Pons (tissue), 1 donor: Measurements from ENCODE around the gene RAB6A.
A peak's percentile ranks its signal among the peaks of the same experiment; 100 is the strongest.
"Not testable (repeated sequence)": the region's sequence is repeated elsewhere in the genome, so short reads cannot be mapped to it uniquely, and the experiment has no call there.

ENCODE experiments used
- DNase-seq: peaks from one replicate; pipeline ENCODE4 v3.0.0-alpha.2; 2016; ENCODE audit warnings: low spot score

The RAB6A gene

DNA sequence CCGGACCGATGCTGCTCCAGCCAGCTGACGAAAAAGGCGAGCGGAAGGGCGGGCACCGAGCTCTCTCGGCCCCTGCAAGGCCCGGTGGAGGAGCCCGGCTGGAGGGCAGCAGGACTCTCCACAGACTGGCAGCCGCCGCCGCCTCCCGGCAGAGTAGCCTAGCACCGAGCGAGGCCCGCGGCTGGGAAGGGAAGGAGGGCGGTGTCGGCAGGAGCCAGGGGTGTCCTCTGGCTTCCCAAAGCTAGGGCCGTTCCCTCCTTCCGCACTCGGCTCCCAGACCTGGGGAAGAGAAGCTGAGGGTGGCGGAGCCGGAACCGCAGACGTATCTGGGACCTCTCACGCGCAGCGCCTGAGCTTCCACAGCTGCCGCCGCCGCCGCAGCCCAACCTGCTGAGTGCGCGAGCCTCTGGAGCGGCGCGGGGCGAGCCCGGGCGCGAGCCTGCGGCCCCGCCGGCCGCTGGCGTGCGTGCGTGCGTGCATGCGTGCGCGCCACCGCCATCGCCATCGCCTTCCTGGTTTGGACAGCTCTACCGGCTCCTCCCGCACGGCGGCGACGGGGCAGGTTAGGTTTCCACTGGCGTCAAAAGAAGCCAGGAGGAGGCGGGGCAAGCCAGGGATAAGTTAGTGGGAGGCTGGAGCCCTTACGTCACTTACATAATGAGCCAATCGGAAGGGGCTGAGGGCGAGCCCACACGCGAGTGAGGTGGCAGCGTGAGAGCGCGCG is at the start of gene RAB6A:
RAB6A (minus strand) TSS at position 396 of the 724 bp plus-strand sequence. CDS start 439 bp downstream, outside the sequence.
- DNase-seq = peak; percentile 100

DNA sequence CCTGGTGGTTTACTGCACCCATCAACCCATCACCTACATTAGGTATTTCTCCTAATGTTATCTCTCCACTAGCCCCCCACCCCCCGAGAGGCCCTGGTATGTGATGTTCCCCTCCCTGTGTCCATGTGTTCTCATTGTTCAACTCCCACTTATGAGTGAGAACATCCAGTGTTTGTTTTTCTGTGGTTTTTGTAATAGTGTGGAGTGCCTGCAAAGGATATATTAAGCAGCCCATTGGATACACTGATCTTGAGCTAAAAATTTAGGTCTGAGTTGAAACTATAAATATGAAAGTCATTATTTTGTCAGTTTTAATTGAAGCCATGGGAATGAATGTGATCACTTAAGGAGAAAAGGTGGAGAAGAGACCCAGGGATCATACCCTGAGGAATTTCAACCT is 49.8 kb upstream of the RAB6A start:
- DNase-seq = no peak

- no peak for DNase-seq
These were observed 47.2 kb upstream of the RAB6A start for GRCh38 chr11:73808052-73808451.

DNA sequence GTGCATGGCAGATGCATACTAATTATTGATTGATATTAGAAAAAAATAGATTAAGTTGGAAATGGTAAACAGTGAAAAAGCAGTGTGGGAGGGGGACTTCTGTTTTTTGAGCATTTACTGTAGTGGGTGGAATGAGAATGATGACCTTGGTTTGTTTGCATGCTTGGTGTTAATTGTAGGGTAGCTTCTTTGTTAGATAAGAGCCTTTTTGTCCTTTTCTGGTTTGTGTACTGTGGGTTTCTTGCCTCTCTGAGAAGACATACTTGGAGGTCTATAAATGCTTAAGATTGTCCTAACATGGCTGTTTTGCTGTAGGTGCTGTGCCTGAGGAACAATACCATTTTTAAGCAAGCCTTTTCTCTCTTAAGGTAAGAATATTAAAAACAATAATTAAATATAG is 43.8 kb upstream of the RAB6A start:
- no peak for DNase-seq

DNA sequence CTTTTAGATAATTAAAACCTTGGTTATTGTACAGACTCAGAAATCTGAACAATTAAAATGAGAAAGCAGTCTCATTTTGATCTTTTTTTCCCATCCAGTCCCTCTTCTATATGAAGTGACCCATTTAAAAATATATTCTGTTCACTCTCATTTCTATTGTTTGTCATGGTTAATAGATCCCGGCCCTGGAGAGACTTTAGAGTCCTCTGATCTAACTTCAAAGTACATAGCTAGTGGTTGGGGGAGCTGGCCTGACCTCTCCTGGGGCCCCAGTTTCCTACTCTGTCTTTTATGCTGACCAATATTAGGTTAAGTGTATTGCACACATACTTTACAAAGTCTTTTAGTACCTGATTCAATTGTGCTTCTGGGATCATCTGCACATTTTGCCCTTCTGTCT is 40.3 kb upstream of the RAB6A start:
- no peak for DNase-seq

GRCh38 chr11:73800276-73800806 is 39.5 kb upstream of the RAB6A start:
- no peak for DNase-seq

GRCh38 chr11:73797457-73797856 is 36.6 kb upstream of the RAB6A start:
- peak; percentile 51 for DNase-seq

DNA sequence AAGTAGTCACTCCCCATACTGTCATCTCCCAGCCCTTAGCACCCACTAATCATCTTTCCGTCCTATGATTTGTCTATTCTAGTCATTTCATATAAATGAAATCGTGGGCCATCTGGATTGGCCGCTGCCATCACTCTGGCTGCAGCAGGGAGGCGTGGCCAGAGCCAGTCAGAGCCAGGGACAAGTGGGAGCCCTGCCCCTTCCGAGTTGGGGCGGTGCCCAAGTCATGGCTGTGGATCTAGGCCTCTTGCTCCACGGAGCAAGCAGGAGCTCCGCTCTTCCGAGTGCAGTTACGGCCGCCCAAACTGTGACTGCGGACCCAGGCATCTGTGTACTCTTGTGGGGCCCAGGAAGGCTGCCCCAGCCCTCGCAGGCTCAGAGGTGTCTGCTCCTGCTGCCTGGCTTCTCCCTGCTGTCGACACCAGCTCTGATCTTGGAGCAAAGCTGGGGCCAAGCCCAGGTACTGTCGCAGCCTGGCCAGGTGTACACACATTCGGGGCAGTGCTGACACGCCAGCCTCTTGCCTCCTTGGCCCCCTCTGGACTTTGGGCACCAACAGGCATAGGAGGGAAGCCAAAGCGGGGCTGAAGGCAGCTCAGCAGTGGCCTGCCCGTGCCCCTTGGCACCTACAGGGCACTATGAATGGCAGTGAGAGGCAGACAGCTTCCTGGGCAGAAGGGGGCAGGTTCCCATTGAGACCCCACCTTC is 35.2 kb upstream of the RAB6A start:
- peak; percentile 88 for DNase-seq

DNA sequence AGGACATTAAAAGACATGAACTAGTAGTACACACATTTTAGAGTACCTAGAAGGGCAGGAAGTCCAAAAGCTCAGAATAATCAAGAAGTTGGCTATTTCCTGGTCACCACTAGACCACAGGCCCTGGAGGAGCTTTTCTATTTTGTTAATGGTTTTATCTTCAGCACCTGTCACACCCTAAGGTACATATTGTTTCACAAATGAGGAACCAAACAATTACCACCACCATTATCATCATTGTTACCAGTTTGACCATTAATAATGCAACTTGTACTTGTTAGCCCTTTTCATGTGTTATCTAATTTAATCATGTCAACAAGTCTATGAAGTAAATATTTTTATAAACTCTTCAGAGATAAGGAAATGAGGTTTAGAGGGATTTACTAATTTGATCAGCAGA is 31.7 kb upstream of the RAB6A start:
- DNase-seq = no peak

GRCh38 chr11:73789279-73789670 is 28.4 kb upstream of the RAB6A start:
- no peak for DNase-seq

GRCh38 chr11:73787643-73788558 is 27.0 kb upstream of the RAB6A start, which contains the start of gene MRPL48:
Gene MRPL48, plus strand, starts transcription at chr11:73787874. Its CDS starts 98 bp downstream, at chr11:73787972.
- DNase-seq = peak; percentile 88

DNA sequence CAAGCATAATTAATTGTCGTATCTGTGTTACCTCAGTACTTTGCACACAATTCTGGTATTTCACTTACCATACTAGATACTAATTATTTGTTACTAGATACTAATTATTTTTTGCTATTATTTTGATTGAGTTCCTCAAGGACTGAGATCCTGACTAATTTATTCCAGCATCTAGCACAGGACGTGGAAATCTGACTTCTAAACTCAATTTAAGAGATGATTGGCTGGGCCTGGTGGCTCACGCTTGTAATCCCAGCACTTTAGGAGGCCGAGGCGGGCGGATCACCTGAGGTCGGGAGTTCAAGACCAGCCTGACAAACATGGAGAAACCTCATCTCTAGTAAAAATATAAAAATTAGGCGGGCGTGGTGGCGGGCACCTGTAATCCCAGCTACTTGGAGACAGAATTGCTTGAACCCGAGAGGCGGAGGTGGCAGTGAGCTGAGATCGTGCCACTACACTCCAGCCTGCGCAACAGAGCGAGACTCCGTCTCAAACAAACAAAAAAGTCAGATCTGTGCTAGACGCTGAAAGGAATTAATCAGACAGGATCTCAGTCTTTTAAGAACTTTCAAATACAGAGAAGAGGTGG is 26.3 kb upstream of the RAB6A start:
- no peak for DNase-seq

- not testable (repeated sequence) for DNase-seq
These were observed 24.6 kb upstream of the RAB6A start for GRCh38 chr11:73785467-73785866.

GRCh38 chr11:73784734-73785133 is 23.9 kb upstream of the RAB6A start:
- DNase-seq = no peak

DNA sequence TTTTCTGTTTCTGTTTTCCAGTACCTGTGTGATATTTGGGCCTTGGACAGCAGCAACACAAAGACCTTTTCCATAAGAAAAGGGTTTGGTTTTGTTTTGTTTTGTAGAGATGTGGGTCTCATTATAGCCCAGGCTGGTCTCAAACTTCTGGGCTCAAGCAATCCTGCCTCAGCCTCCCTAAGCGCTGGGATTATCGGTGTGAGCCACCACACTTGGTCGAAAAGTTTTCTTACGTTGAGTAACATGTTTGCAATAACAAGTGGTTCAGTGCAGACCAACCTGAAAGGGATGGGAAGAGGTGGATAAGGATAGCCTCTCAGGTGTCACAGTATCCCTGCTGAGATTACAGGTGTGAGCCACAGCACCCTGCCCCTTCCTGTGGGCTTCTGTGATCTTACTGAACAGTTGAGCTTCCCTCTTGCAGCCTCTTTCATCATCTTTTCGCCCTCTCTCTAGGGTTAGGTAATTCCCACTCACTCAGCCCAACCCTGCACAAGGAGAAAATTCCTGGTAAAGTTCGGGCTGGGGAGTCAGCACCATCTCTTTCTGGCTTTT is 23.3 kb upstream of the RAB6A start:
- no peak for DNase-seq

DNA sequence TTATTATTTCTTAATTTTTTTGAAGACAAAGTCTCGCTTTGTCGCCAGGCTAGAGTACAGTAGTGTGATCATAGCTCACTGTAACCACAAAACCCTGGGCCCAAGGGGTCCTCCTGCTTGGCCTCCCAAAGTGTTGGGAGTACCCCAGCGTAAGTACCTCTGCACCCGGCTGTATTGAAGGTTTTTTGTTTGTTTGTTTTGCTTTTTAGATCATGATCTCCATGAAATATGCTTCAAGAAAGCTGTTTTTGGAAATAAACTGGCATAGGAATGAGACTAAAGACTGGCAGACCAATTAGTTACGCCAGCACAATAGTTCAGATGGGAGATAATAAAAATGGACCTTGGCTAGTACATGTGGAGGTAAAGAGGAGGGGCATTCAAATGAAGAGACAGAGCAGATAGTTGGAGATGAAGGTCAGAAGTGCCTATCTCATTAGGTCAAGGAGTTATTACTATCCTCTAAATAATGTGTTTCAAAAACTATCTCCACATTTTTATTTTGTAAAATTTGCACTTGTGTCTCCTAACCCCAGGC is 22.7 kb upstream of the RAB6A start:
- no peak for DNase-seq

GRCh38 chr11:73781303-73781702 is 20.4 kb upstream of the RAB6A start:
- no peak for DNase-seq

- DNase-seq = peak; percentile 99
These were observed 18.4 kb upstream of the RAB6A start for GRCh38 chr11:73779084-73779902.

DNA sequence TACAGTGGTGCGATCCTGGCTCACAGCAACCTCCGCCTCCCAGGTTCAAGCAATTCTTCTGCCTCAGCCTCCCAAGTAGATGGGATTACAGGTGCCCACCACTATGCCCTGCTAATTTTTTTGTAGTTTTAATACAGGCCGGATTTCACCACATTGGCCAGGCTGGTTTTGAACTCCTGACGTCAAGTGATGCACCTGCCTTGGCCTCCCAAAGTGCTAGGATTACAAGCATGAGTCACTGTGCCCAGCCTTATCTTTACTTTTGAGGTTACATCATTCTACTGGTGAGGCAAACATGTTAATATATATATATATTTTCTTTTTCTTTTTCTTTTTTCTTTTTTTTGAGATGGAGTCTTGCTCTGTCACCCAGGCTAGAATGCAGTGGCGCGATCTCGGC is 9.9 kb upstream of the RAB6A start:
- not testable (repeated sequence) for DNase-seq

DNA sequence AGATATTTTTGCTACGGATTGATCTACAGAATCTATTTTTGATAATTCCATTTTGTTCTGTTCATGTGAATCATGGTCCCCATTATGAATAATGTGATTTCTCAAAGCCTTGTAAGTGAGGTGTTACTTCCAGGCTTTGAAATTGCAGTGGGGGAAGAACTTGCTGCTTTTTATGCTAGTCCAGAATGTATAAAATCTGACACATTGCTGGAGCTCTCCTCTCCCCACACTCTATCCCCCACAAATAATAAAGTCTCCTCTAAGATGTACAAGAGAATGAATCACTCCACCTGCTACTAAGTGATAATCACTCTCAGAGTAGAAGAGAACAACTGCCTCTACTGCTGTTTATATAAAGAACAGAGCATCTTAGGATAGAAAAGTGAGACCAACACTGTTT is 5.9 kb upstream of the RAB6A start:
- DNase-seq = no peak
